Effector memory CD8-positive, alpha-beta T cell (primary cell): ENCODE measurements around the gene FAAP100.

Experiments used
- ATAC-seq: fragments of 150-1000 bp; cut with Tn5 transposase; replicated peaks from 2 replicates; pipeline ENCODE4 v1.10.0; 2021; ENCODE audit warnings: mild to moderate bottlenecking, moderate library complexity
- DNase-seq, 3 experiments: peaks; one replicate each; pipeline ENCODE4 v3.0.0; 2021
- H3K27ac Mint-ChIP-seq, 2 donors: one replicate each; pipeline ENCODE4 v1.8.0; 2022; ENCODE audit warnings: mild to moderate bottlenecking in 2 of 2, mixed read lengths in 2 of 2, moderate library complexity in 2 of 2
- H3K27me3 Mint-ChIP-seq, 2 donors: one replicate each; pipeline ENCODE4 v1.8.0; 2022; ENCODE audit warnings: mixed read lengths in 2 of 2
- H3K36me3 Mint-ChIP-seq: one replicate; pipeline ENCODE4 v1.8.0; 2022; ENCODE audit warnings: mild to moderate bottlenecking, moderate library complexity, mixed read lengths; ENCODE audit not compliant: insufficient read depth
- H3K4me1 Mint-ChIP-seq, 2 donors: one replicate each; pipeline ENCODE4 v1.8.0; 2022; ENCODE audit warnings: low read depth in 2 of 2, mixed read lengths in 2 of 2
- H3K4me3 Mint-ChIP-seq, 2 donors: one replicate each; pipeline ENCODE4 v1.8.0; 2022; ENCODE audit warnings: mild to moderate bottlenecking in 2 of 2, mixed read lengths in 2 of 2, moderate library complexity in 2 of 2
- H3K9me3 Mint-ChIP-seq, 2 donors: one replicate each; pipeline ENCODE4 v1.8.0; 2022; ENCODE audit warnings: mixed read lengths in 2 of 2

The FAAP100 gene

GRCh38 chr17:81517009-81517338 is 35.2 kb downstream of the FAAP100 start:
- H3K27ac Mint-ChIP-seq = no peak overlapping the region
- H3K36me3 Mint-ChIP-seq = peaks cover 27% of the 10 kb centered on the region
- no peaks in the 10 kb centered on the region for H3K9me3 Mint-ChIP-seq
- DNase-seq (no peak), ATAC-seq (no peak)
- H3K4me3 Mint-ChIP-seq = peak overlapping the region; percentile 52 to 90
- peaks cover 27 to 30% of the 10 kb centered on the region in 2 donors for H3K4me1 Mint-ChIP-seq
- H3K27me3 Mint-ChIP-seq = no peaks in the 10 kb centered on the region

GRCh38 chr17:81516439-81516838 is 35.7 kb downstream of the FAAP100 start:
- Mint-ChIP-seq H3K36me3 (peaks cover 33% of the 10 kb centered on the region), H3K27me3 (no peaks in the 10 kb centered on the region), H3K27ac (peak overlapping the region in 1 of 2 donors; percentile 65), H3K4me3 (peak overlapping the region; percentile 90 to 94), H3K9me3 (no peaks in the 10 kb centered on the region), H3K4me1 (peaks cover 32 to 36% of the 10 kb centered on the region in 2 donors)
- no peak for ATAC-seq
- DNase-seq = no peak

- H3K4me3 Mint-ChIP-seq = peak overlapping the region; percentile 90 to 94
- peaks cover 39 to 44% of the 10 kb centered on the region in 2 donors for H3K4me1 Mint-ChIP-seq
- no peaks in the 10 kb centered on the region for H3K27me3 Mint-ChIP-seq
These were observed 36.6 kb downstream of the FAAP100 start for GRCh38 chr17:81515530-81516041.

GRCh38 chr17:81514739-81515529 is 37.2 kb downstream of the FAAP100 start:
- peak overlapping the region; percentile 90 to 94 for H3K4me3 Mint-ChIP-seq
- peaks cover 44 to 49% of the 10 kb centered on the region in 2 donors for H3K4me1 Mint-ChIP-seq
- peaks cover 48% of the 10 kb centered on the region for H3K36me3 Mint-ChIP-seq
- no peaks in the 10 kb centered on the region for H3K27me3 Mint-ChIP-seq
- H3K9me3 Mint-ChIP-seq = no peaks in the 10 kb centered on the region
- ATAC-seq (peak; percentile 20), DNase-seq (peak in 2 of 3 experiments; percentile 41 to 51)
- peak overlapping the region; percentile 82 to 88 for H3K27ac Mint-ChIP-seq

More at GRCh38 chr17:81515530-81516041, 36.6 kb downstream of the FAAP100 start:
- Mint-ChIP-seq H3K9me3 (no peaks in the 10 kb centered on the region), H3K27ac (peak overlapping the region; percentile 82 to 88), H3K36me3 (peaks cover 41% of the 10 kb centered on the region)
- ATAC-seq (no peak), DNase-seq (no peak)

GRCh38 chr17:81514489-81514738 is 37.7 kb downstream of the FAAP100 start:
- H3K27me3 Mint-ChIP-seq = no peaks in the 10 kb centered on the region
- ATAC-seq = no peak
- peak overlapping the region in 1 of 2 donors; percentile 93 for H3K27ac Mint-ChIP-seq
- peaks cover 53% of the 10 kb centered on the region for H3K36me3 Mint-ChIP-seq
- peaks cover 49 to 54% of the 10 kb centered on the region in 2 donors for H3K4me1 Mint-ChIP-seq
- H3K4me3 Mint-ChIP-seq = peak overlapping the region; percentile 90 to 94
- H3K9me3 Mint-ChIP-seq = no peaks in the 10 kb centered on the region
- DNase-seq = no peak

- DNase-seq = peak in 2 of 3 experiments; percentile 13 to 18
- peaks cover 58% of the 10 kb centered on the region for H3K36me3 Mint-ChIP-seq
These were observed 38.2 kb downstream of the FAAP100 start for GRCh38 chr17:81513753-81514488.

GRCh38 chr17:81513372-81513752 is 38.8 kb downstream of the FAAP100 start:
- Mint-ChIP-seq H3K27ac (peak overlapping the region; percentile 90 to 93), H3K36me3 (peaks cover 64% of the 10 kb centered on the region), H3K27me3 (no peaks in the 10 kb centered on the region), H3K4me1 (peaks cover 59 to 63% of the 10 kb centered on the region in 2 donors), H3K9me3 (no peaks in the 10 kb centered on the region), H3K4me3 (peak overlapping the region; percentile 90 to 94)
- ATAC-seq (peak; percentile 41), DNase-seq (peak; percentile 59 to 64 (median 60))

More at GRCh38 chr17:81513753-81514488, 38.2 kb downstream of the FAAP100 start:
- H3K27me3 Mint-ChIP-seq = no peaks in the 10 kb centered on the region
- no peak for ATAC-seq
- peak overlapping the region; percentile 90 to 93 for H3K27ac Mint-ChIP-seq
- peaks cover 54 to 59% of the 10 kb centered on the region in 2 donors for H3K4me1 Mint-ChIP-seq
- H3K9me3 Mint-ChIP-seq = no peaks in the 10 kb centered on the region
- peak overlapping the region; percentile 90 to 94 for H3K4me3 Mint-ChIP-seq

- DNase-seq (peak; percentile 84 to 86 (median 85)), ATAC-seq (peak; percentile 71)
- Mint-ChIP-seq H3K36me3 (peaks cover 69% of the 10 kb centered on the region), H3K4me1 (peaks cover 59 to 60% of the 10 kb centered on the region in 2 donors), H3K4me3 (peak within 1 kb of the TSS; percentile 94 to 99), H3K27ac (peak within 1 kb of the TSS; percentile 94 to 99), H3K9me3 (no peaks in the 10 kb centered on the region), H3K27me3 (no peaks in the 10 kb centered on the region)
These were observed 39.4 kb downstream of the FAAP100 start, which contains the start of gene ACTG1 for GRCh38 chr17:81512562-81513371. Gene ACTG1 (minus strand): TSS chr17:81512799. CDS start chr17:81512354, 445 bp downstream.

- Mint-ChIP-seq H3K9me3 (no peaks in the 10 kb centered on the region), H3K36me3 (peaks cover 70% of the 10 kb centered on the region), H3K4me1 (peaks cover 61 to 62% of the 10 kb centered on the region in 2 donors), H3K4me3 (peak overlapping the region; percentile 94 to 99), H3K27me3 (no peaks in the 10 kb centered on the region), H3K27ac (peak overlapping the region; percentile 94 to 99)
- ATAC-seq = no peak
- peak; percentile 26 to 36 (median 26) for DNase-seq
These were observed 40.2 kb downstream of the FAAP100 start for GRCh38 chr17:81511804-81512561.

- Mint-ChIP-seq H3K9me3 (no peaks in the 10 kb centered on the region), H3K27ac (peak overlapping the region; percentile 94 to 99), H3K4me1 (peaks cover 57 to 58% of the 10 kb centered on the region in 2 donors), H3K4me3 (peak overlapping the region; percentile 94 to 99), H3K27me3 (no peaks in the 10 kb centered on the region), H3K36me3 (peaks cover 70% of the 10 kb centered on the region)
- ATAC-seq (no peak), DNase-seq (no peak)
These were observed 40.7 kb downstream of the FAAP100 start for GRCh38 chr17:81511554-81511803.

- peaks cover 52 to 54% of the 10 kb centered on the region in 2 donors for H3K4me1 Mint-ChIP-seq
- no peak for ATAC-seq
- peak; percentile 27 to 49 (median 37) for DNase-seq
- peak overlapping the region; percentile 94 to 99 for H3K27ac Mint-ChIP-seq
- H3K36me3 Mint-ChIP-seq = peaks cover 70% of the 10 kb centered on the region
- no peaks in the 10 kb centered on the region for H3K9me3 Mint-ChIP-seq
- no peaks in the 10 kb centered on the region for H3K27me3 Mint-ChIP-seq
- H3K4me3 Mint-ChIP-seq = peak overlapping the region; percentile 94 to 99
These were observed 41.2 kb downstream of the FAAP100 start for GRCh38 chr17:81510785-81511553.
